AG10803 (cell line): ENCODE data around the gene CDKN2B.

ENCODE experiments used
- DNase-seq: peaks from one replicate; pipeline ENCODE4 v3.0.0; 2010; ENCODE audit warnings: low read depth
- H3K4me3 ChIP-seq: 2 replicates; pipeline ENCODE4 v1.5.1; 2011; ENCODE audit warnings: mild to moderate bottlenecking, low read length, control low read depth
- TF ChIP-seq, protein P1 (sequence below): conservative IDR thresholded peaks from 2 replicates; pipeline ENCODE4 v1.5.1; 2011; ENCODE audit warnings: mild to moderate bottlenecking, low read length, control low read depth, inconsistent platforms

The CDKN2B gene

DNA sequence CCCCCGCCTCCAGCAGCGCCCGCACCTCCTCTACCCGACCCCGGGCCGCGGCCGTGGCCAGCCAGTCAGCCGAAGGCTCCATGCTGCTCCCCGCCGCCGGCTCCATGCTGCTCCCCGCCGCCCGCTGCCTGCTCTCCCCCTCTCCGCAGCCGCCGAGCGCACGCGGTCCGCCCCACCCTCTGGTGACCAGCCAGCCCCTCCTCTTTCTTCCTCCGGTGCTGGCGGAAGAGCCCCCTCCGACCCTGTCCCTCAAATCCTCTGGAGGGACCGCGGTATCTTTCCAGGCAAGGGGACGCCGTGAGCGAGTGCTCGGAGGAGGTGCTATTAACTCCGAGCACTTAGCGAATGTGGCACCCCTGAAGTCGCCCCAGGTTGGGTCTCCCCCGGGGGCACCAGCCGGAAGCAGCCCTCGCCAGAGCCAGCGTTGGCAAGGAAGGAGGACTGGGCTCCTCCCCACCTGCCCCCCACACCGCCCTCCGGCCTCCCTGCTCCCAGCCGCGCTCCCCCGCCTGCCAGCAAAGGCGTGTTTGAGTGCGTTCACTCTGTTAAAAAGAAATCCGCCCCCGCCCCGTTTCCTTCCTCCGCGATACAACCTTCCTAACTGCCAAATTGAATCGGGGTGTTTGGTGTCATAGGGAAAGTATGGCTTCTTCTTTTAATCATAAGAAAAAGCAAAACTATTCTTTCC, 34.2 kb downstream of the CDKN2B start:
- TF ChIP-seq, protein P1, sequence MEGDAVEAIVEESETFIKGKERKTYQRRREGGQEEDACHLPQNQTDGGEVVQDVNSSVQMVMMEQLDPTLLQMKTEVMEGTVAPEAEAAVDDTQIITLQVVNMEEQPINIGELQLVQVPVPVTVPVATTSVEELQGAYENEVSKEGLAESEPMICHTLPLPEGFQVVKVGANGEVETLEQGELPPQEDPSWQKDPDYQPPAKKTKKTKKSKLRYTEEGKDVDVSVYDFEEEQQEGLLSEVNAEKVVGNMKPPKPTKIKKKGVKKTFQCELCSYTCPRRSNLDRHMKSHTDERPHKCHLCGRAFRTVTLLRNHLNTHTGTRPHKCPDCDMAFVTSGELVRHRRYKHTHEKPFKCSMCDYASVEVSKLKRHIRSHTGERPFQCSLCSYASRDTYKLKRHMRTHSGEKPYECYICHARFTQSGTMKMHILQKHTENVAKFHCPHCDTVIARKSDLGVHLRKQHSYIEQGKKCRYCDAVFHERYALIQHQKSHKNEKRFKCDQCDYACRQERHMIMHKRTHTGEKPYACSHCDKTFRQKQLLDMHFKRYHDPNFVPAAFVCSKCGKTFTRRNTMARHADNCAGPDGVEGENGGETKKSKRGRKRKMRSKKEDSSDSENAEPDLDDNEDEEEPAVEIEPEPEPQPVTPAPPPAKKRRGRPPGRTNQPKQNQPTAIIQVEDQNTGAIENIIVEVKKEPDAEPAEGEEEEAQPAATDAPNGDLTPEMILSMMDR, result no peak
- DNase-seq, result peak; percentile 47
- peak overlapping the region; percentile 68 for H3K4me3 ChIP-seq

DNA sequence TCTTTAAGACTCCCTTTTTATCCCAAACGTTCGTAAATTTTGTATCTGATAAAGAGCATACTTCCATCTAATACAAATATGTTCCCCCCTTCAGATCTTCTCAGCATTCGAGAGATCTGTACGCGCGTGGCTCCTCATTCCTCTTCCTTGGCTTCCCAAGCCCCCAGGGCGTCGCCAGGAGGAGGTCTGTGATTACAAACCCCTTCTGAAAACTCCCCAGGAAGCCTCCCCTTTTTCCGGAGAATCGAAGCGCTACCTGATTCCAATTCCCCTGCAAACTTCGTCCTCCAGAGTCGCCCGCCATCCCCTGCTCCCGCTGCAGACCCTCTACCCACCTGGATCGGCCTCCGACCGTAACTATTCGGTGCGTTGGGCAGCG, 34.8 kb downstream of the CDKN2B start:
- TF ChIP-seq, protein P1, result no peak
- DNase-seq, result no peak
- peak overlapping the region; percentile 68 for H3K4me3 ChIP-seq

DNA sequence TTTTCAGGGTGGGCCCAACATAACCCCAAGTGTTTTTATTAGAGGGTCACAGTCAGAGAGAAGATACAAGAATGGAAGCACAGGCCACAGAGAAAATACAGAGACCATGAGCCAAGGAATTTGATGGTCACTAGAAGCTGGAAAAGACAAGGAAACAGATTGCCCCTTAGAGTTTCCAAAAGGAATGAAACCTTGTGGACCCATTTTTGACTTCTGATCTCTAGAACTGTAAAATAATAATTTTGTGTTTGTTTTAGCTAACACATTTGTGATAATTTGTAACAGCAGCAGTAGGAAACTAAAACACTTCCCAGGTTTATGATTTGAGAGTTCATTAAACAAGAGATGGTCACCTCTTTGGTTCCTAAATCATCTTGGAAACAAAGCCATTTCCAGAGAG, 36.7 kb downstream of the CDKN2B start:
- no peak for DNase-seq
- no peak overlapping the region for H3K4me3 ChIP-seq
- TF ChIP-seq, protein P1, result no peak

DNA sequence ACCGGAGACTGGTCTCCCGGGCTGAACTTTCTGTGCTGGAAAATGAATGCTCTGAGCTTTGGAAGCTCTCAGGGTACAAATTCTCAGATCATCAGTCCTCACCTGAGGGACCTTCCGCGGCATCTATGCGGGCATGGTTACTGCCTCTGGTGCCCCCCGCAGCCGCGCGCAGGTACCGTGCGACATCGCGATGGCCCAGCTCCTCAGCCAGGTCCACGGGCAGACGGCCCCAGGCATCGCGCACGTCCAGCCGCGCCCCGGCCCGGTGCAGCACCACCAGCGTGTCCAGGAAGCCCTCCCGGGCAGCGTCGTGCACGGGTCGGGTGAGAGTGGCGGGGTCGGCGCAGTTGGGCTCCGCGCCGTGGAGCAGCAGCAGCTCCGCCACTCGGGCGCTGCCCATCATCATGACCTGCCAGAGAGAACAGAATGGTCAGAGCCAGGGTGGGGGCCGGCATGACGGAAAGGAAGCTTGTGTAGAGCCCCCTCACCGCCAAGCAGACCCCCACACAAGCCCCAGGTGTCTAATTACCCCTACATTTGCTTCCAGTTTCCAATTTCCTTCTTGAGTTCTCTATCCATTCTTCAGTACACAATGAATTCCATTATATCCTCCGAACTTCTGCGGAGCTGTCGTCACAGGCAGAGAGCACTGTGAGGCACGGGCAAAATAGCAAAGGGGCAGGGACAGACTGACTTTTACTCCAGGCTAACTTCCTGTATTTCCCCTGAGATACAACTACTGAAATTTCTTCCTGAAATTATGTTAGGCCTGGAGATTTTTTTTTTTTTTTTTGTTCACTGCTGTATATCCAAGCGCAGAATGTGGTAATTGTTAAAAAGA, 38.1 kb downstream of the CDKN2B start:
- TF ChIP-seq, protein P1, result no peak
- H3K4me3 ChIP-seq, result no peak overlapping the region
- DNase-seq, result no peak

DNA sequence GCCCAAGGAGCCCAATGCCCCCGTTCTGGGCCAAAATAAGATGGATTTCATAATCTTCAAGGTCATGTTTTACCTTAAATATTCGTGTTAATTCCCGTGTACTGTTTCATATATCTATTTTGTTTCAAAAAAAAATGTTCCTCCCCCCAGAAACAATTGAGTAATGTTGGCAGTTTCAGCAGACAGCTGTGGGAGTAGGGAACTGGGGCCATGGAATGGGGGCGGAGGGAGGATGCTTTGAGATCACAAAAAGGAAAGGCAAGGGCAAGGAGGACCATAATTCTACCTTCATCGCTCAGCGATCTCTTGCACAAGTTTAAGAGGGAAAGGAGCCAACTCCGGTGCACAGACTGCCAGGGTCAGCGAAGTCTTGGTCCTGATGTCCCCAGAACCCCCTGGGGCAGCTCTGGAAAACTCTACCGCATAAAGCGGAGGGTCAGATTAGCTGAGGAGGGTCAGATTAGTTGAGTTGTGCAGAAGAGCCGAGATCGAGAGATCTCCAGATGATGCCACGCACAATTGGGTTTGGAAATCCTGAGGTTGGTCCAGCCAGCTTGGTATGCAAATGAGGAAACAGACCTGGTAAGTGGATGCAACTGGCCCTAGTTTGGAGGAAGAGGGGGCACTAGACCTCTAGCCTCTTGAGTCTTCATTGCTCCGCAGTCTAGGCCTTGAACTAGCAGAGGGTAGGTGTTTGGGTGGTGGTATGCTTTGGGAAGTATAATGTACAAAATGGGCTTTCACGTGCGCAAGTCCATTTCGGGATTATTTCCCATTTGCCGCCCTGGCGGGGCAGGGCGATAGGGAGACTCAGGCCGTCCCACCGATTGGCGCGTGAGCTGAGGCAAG, 38.9 kb downstream of the CDKN2B start:
- TF ChIP-seq, protein P1, result no peak
- no peak overlapping the region for H3K4me3 ChIP-seq
- no peak for DNase-seq

DNA sequence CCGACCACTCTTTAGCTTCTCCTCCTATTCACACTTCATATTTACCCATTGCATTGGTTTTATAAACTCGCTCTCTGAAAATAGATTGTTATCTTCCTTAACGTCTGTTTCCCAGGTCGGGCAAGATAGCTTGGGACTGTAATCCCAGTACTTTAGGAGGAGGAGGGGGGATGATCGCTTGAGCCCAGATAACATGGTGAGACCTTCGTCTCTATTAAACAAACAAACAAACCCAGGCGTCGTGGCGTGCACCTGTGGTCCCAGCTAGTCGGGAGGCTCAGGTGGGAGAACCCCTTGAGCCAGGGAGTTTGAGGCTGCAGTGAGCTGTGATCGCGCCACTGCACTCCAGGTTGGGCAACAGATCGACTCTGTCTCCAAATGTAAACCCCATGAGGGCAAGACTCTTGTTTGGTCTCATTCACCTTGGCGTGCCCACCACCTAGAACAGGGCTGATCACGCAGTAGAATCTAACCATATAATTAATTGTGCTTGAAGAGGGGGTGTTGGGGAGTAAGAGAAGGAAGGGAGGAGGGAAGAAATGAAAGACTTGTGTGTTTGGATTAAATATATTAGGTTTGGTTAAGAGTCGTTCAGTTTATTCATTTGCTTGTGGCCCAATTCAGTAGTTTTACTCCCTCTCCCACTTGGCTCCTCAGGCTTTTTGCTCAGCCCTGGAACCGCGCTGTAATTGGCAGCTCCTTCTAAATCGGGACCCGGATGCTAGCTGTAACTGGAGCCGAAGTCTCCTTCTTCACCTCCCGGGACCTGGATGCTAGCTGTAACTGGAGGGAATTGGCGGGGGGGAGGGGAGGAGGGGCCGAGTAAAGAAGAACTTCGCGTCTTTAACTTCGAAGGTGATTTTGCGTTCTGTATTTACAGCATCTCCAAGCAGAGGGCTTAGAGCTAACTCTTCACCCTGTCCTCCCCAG, 39.8 kb downstream of the CDKN2B start:
- no peak overlapping the region for H3K4me3 ChIP-seq
- no peak for DNase-seq
- TF ChIP-seq, protein P1, result no peak
